Chondrocyte (in vitro differentiated cells): ENCODE measurements around the gene DEGS2. TPM values are rescaled to one million over a fixed set of nuclear protein-coding genes. Genes with fewer than 3 reads are reported as not detected.

Experiments used
- DNase-seq: peaks from one replicate; pipeline ENCODE4 v3.0.0; 2021; ENCODE audit warnings: mixed read lengths, low spot score
- H3K27ac Mint-ChIP-seq: one replicate; pipeline ENCODE4 v1.8.0; 2021; ENCODE audit warnings: mild to moderate bottlenecking, moderate library complexity, mixed read lengths; ENCODE audit not compliant: unreplicated experiment
- H3K27me3 Mint-ChIP-seq: 2 replicates; pipeline ENCODE4 v1.8.0; 2021; ENCODE audit warnings: low read depth, mixed read lengths
- H3K36me3 Mint-ChIP-seq: 2 replicates; pipeline ENCODE4 v1.8.0; 2021; ENCODE audit warnings: low read depth, mixed read lengths
- H3K4me1 Mint-ChIP-seq: 2 replicates; pipeline ENCODE4 v1.8.0; 2021; ENCODE audit warnings: low read depth, mild to moderate bottlenecking, mixed read lengths
- H3K4me3 Mint-ChIP-seq: one replicate; pipeline ENCODE4 v1.8.0; 2021; ENCODE audit warnings: mild to moderate bottlenecking, moderate library complexity, mixed read lengths; ENCODE audit not compliant: unreplicated experiment
- H3K9me3 Mint-ChIP-seq: 2 replicates; pipeline ENCODE4 v1.8.0; 2021; ENCODE audit warnings: low read depth, mixed read lengths
- CTCF ChIP-seq: fragments of 200-600 bp; sonication (generic); IDR thresholded peaks from 2 replicates; pipeline ENCODE4 v1.5.0; 2021; ENCODE audit warnings: antibody characterized with exemption, mild to moderate bottlenecking, moderate library complexity
- total RNA-seq: library from RNA; stranded (reverse); gene quantifications from 3 replicates; pipeline ENCODE4 v1.2.1, GENCODE V29; 2021

Gene DEGS2
- total RNA-seq, 1 donor from 2014 or later = 0.17 TPM

- peaks cover 3% of the 10 kb centered on the region for H3K4me1 Mint-ChIP-seq
- no peak for TF ChIP-seq CTCF
- DNase-seq = no peak
- H3K36me3 Mint-ChIP-seq = peaks cover 14% of the 10 kb centered on the region
- no peak overlapping the region for H3K27ac Mint-ChIP-seq
- H3K9me3 Mint-ChIP-seq = no peaks in the 10 kb centered on the region
- H3K27me3 Mint-ChIP-seq = no peaks in the 10 kb centered on the region
- H3K4me3 Mint-ChIP-seq = no peak overlapping the region
Observed at GRCh38 chr14:100122481-100123223, 36.8 kb downstream of the DEGS2 start.

GRCh38 chr14:100121643-100122480 is 37.6 kb downstream of the DEGS2 start:
- Mint-ChIP-seq H3K27me3 (no peaks in the 10 kb centered on the region), H3K36me3 (peaks cover 10% of the 10 kb centered on the region), H3K4me3 (no peak overlapping the region), H3K27ac (no peak overlapping the region), H3K9me3 (no peaks in the 10 kb centered on the region), H3K4me1 (peaks cover 3% of the 10 kb centered on the region)
- no peak for TF ChIP-seq CTCF
- DNase-seq = no peak

GRCh38 chr14:100120522-100121269 is 38.7 kb downstream of the DEGS2 start:
- Mint-ChIP-seq H3K4me1 (peaks cover 3% of the 10 kb centered on the region), H3K36me3 (peaks cover 14% of the 10 kb centered on the region), H3K9me3 (no peaks in the 10 kb centered on the region), H3K4me3 (no peak overlapping the region), H3K27ac (no peak overlapping the region), H3K27me3 (no peaks in the 10 kb centered on the region)
- no peak for TF ChIP-seq CTCF
- DNase-seq = peak; percentile 78

GRCh38 chr14:100119251-100119650 is 40.2 kb downstream of the DEGS2 start:
- no peak overlapping the region for H3K4me3 Mint-ChIP-seq
- H3K27me3 Mint-ChIP-seq = no peaks in the 10 kb centered on the region
- no peak for TF ChIP-seq CTCF
- H3K4me1 Mint-ChIP-seq = peaks cover 3% of the 10 kb centered on the region
- no peak overlapping the region for H3K27ac Mint-ChIP-seq
- peaks cover 9% of the 10 kb centered on the region for H3K36me3 Mint-ChIP-seq
- no peak for DNase-seq
- H3K9me3 Mint-ChIP-seq = no peaks in the 10 kb centered on the region

- no peaks in the 10 kb centered on the region for H3K9me3 Mint-ChIP-seq
- peaks cover 3% of the 10 kb centered on the region for H3K4me1 Mint-ChIP-seq
- no peak for TF ChIP-seq CTCF
- no peak for DNase-seq
- H3K27ac Mint-ChIP-seq = no peak overlapping the region
- H3K27me3 Mint-ChIP-seq = no peaks in the 10 kb centered on the region
- H3K36me3 Mint-ChIP-seq = peaks cover 9% of the 10 kb centered on the region
- H3K4me3 Mint-ChIP-seq = no peak overlapping the region
Observed at GRCh38 chr14:100118396-100119011, 40.9 kb downstream of the DEGS2 start.
